ENCODE measurements around the gene GNAI2.
"Not testable (repeated sequence)": the region's sequence is repeated elsewhere in the genome, so short reads cannot be mapped to it uniquely, and the experiment has no call there.

Gene GNAI2

DNA sequence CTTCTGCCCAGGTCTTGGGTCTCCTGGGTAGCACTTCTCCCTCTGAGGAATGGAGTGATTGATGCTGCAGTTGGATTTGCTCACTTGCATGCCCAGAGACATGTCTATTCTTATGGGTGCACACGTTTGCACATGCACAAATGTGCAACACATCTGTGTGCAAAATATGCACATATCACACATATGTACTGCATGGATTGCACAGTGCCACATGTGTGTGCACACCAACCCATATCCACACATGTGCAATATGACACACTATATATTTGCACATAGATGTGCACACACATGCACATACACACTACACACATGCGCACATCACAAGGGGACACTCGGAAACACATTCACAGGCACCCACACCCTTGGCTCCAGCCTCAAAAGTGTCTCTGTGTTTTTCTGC is 32.3 kb downstream of the GNAI2 start:
- TF ChIP-seq, protein P1, sequence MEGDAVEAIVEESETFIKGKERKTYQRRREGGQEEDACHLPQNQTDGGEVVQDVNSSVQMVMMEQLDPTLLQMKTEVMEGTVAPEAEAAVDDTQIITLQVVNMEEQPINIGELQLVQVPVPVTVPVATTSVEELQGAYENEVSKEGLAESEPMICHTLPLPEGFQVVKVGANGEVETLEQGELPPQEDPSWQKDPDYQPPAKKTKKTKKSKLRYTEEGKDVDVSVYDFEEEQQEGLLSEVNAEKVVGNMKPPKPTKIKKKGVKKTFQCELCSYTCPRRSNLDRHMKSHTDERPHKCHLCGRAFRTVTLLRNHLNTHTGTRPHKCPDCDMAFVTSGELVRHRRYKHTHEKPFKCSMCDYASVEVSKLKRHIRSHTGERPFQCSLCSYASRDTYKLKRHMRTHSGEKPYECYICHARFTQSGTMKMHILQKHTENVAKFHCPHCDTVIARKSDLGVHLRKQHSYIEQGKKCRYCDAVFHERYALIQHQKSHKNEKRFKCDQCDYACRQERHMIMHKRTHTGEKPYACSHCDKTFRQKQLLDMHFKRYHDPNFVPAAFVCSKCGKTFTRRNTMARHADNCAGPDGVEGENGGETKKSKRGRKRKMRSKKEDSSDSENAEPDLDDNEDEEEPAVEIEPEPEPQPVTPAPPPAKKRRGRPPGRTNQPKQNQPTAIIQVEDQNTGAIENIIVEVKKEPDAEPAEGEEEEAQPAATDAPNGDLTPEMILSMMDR (IDR thresholded peaks at IDR 0.05; ENCODE audit: control insufficient read depth, extremely low read depth, insufficient read depth) = no peak
- H3K4me3 ChIP-seq (ENCODE audit: low read depth, low read length) = no peak overlapping the region
- no peak for DNase-seq (ENCODE audit: low read depth)

DNA sequence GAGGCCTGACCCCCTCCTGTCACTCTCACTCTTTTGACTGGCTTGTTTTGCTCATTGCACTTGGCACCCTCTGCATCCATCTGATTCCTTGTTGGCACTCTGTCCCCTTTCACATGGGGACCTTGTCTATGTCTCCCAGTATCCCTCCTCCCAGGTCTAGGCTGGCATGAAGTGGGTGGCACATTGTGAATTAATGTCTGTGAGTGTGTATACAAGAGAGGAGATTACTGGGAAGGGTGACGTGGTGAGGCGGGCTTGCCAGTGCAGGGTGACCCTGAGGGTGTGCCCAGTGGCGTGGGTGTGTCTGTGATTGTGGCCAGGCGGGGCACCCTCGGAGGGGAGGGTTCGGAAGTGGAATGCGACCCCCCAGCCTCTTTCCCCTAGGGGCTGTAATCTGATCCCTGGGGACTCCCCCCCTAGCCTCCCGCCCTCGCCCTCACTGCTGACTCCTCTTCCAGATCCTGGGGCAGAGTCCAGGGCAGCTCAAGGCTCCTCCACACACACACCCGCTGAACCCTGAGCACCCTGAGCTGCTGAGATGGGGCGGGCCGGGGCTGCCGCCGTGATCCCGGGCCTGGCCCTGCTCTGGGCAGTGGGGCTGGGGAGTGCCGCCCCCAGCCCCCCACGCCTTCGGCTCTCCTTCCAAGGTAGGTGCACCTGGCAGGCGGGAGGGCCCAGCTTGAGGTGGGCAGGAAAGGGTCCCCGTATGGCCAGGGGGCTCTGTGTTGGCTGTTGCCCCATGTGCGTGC is 32.9 kb downstream of the GNAI2 start, which contains the start of gene SEMA3B:
SEMA3B (plus strand) TSS at position 445 of the 749 bp plus-strand sequence; CDS start at position 539, 94 bp downstream.
- TF ChIP-seq, protein P1 (IDR thresholded peaks at IDR 0.05; ENCODE audit: control insufficient read depth, extremely low read depth, insufficient read depth) = no peak
- no peak within 1 kb of the TSS for H3K4me3 ChIP-seq (ENCODE audit: low read depth, low read length)
- no peak for DNase-seq (ENCODE audit: low read depth)

DNA sequence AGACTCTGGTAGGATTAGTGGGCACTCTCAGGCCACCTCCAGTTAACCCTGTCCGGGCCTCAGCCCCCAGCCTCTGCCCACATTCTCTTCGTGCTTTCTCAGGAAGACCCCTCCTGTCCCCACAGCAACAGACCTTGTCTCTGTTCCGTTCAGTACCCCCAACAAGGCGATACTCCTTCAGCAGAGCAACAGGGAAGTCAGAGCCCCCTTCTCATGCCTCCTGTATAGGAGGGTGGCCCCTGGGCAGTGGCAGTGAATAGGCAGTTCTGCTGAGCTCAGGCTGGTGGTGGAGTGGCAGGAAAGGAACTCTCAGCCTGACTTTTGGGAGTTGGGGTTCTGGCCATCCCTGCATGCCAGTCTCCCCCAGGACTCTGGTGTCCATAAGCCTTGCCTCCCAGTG is 33.5 kb downstream of the GNAI2 start:
- no peak overlapping the region for H3K4me3 ChIP-seq (ENCODE audit: low read depth, low read length)
- TF ChIP-seq, protein P1 (IDR thresholded peaks at IDR 0.05; ENCODE audit: control insufficient read depth, extremely low read depth, insufficient read depth) = no peak
- no peak for DNase-seq (ENCODE audit: low read depth)

DNA sequence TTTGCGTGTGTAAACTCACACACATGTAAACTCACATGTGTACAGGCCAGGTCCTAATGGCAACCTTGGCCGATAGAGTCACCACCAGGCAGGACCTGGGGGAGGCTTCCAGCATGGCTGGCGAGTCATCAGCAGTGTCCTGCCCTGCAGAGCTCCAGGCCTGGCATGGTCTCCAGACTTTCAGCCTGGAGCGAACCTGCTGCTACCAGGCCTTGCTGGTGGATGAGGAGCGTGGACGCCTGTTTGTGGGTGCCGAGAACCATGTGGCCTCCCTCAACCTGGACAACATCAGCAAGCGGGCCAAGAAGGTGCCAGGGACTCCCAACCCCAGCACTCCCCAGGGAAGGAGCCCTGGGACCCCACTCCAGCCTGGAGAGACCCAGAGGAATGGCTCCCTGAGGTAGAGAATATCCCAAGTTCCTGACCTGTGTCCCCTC is 34.0 kb downstream of the GNAI2 start:
- no peak overlapping the region for H3K4me3 ChIP-seq (ENCODE audit: low read depth, low read length)
- TF ChIP-seq, protein P1 (IDR thresholded peaks at IDR 0.05; ENCODE audit: control insufficient read depth, extremely low read depth, insufficient read depth) = no peak
- no peak for DNase-seq (ENCODE audit: low read depth)

DNA sequence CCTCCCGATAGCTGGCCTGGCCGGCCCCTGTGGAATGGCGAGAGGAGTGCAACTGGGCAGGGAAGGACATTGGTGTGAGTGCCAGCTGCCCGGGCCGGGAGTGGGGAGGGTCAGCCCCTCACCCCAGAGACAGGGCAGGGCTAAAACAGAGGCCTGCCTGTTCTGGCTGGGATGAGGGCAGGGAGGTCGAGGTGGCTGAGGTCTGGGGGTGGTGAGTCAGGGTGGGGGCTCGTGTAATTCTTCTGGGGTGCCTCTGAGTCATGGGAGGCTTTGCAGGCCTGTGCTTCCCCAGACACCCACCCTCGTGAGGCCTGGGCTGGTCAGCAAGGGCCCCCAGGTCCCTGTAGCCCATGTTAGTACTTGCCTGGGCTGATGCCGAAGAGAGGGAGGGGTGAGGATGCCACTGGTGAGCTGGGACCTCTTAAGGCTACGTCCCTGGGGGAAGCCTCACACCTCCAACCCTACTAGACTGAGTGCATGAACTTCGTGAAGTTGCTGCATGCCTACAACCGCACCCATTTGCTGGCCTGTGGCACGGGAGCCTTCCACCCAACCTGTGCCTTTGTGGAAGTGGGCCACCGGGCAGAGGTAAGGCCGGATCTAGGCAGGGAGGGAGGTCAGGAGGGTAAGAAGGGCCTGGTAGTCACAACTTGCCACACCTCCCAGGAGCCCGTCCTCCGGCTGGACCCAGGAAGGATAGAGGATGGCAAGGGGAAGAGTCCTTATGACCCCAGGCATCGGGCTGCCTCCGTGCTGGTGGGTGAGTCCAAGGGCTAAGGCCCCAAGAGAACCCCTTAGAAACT is 34.6 kb downstream of the GNAI2 start:
- no peak overlapping the region for H3K4me3 ChIP-seq (ENCODE audit: low read depth, low read length)
- TF ChIP-seq, protein P1 (IDR thresholded peaks at IDR 0.05; ENCODE audit: control insufficient read depth, extremely low read depth, insufficient read depth) = no peak
- DNase-seq (ENCODE audit: low read depth) = no peak

DNA sequence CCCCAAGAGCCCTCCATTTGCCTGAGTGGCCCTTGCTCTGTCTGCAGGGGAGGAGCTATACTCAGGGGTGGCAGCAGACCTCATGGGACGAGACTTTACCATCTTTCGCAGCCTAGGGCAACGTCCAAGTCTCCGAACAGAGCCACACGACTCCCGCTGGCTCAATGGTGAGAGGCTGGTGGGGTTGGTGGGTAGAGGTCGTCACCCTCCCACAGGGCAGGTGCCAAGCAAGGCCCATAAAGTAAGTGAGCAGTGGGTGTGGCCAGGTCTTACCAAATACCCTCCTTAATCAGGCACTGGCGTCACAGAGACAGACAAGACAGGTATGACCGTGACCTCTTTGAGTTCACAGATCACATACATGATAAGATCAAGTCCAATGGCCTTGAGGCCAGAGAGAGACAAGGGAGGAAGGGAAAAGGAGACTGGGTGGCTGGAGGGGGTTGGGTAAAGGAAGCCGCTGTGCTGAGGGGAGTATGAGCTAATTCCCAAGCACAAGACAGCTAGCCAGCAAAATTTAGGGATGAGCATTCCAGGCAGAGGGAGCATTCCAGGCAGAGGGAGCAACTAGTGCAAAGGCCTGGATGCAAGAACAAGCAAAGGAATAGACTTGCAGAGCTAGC is 35.4 kb downstream of the GNAI2 start:
- TF ChIP-seq, protein P1 (IDR thresholded peaks at IDR 0.05; ENCODE audit: control insufficient read depth, extremely low read depth, insufficient read depth) = no peak
- no peak overlapping the region for H3K4me3 ChIP-seq (ENCODE audit: low read depth, low read length)
- DNase-seq (ENCODE audit: low read depth) = peak; percentile 54

DNA sequence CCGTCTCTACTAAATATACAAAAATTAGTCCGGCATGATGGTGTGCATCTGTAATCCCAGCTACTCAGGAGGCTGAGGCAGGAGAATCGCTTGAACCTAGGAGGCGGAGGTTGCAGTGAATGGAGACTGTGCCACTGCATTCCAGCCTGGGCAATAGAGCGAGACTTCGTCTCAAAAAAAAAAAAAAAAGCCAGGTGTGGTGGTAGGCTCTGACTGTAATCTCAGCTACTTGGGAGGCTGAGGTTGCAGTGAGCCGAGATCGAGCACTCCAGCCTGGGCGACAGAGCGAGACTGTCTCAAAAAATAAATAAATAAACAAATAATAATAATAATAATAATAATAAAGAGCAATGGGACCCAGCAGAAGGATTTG is 36.5 kb downstream of the GNAI2 start:
- H3K4me3 ChIP-seq (ENCODE audit: low read depth, low read length); DNase-seq (ENCODE audit: low read depth): not testable (repeated sequence)
